ENCODE results near the gene HDAC8.
"Not testable (repeated sequence)": the region's sequence is repeated elsewhere in the genome, so short reads cannot be mapped to it uniquely, and the experiment has no call there.

HDAC8 gene

DNA sequence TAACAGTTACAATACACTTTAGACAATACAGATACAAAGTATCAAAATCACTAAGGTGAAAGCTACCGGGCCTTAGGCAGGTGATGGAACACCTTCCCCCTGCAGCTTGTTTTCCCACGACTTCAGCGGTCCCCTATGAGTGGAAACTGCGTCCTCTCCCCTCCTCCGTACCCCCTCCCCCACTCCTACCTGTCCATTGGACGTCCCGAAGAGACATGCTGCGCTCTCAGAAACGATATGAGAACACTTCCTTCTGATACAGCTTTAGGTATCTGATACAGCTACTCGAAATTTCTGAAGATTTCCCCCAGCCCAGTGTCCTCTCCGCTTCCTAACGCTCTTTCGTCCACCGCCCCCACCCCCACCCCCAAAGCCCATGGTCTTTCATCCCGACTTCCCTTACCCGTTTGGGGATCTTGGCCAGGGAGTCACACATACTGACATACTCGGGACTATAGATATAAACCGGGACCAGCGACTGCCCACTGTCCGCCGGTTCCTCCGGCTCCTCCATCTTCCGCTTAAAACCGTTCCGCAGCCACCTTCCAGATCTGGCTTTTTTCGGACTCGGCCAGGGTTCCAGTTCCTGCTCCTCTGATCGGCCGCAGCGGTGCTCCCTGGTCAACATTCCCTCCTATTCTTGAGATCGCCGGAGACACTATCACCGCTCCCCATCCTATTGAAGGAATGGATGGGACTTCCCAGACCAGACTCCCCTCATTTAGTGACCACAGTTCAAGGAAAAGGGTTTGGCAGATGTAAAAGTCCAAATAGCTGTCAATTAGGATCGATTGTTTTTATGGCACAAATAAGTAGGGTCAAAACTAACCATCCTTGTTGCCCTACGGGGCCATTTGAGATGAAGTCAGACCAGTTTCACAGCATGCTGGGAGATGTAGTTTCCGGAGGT is at the start of gene HDAC8:
Gene HDAC8, minus strand, starts transcription at position 596 of the 910 bp plus-strand sequence. Its CDS starts 82 bp downstream, at position 514.
- DNase-seq (ENCODE audit: low read depth): peak; percentile 32

DNA sequence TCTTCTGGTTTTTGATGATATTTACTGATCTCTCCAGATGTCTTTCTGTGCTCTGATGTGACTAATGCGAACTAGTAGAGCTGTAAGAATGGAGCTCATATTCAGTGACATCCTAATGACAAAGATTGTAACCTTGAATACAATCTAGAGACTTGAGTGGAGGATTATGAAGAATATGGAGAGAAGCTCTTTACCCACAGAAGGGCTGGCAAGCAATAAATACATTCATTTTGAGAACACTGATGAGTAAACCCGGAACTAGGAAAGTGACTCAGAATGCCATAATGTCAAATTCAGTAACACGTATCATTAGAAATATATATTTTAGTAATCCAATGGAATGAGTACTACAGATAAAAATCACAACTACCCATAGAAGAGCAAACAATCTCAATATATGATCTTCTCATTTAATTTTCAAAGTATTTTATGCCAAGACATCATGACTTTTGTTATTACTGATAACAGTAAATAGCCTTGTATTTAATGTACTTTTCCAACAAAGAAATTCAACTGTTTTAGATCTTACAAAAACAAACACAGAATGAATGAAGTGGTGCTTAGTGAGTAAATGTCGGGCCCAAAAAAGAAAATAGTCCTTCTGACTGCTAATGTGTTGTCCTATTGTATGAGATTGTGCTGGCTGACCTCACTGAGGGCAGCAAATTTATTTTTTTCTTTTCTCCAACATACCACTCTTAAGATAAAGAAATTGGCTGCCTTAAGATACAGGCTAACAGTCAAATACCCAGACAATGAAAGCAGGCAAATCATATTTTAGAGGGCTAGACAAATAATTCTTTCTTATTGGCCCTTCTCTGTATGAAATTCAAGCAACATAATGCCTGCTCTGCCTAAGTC is 49.2 kb upstream of the HDAC8 start:
- DNase-seq (ENCODE audit: low read depth): no peak

GRCh38 chrX:72621163-72621562 is 48.5 kb upstream of the HDAC8 start:
- no peak for DNase-seq (ENCODE audit: low read depth)

GRCh38 chrX:72620550-72621145 is 48.0 kb upstream of the HDAC8 start:
- DNase-seq (ENCODE audit: low read depth): peak; percentile 22

GRCh38 chrX:72609313-72609712 is 36.7 kb upstream of the HDAC8 start:
- DNase-seq (ENCODE audit: low read depth): no peak

GRCh38 chrX:72604705-72605104 is 32.1 kb upstream of the HDAC8 start:
- DNase-seq (ENCODE audit: low read depth): no peak

DNA sequence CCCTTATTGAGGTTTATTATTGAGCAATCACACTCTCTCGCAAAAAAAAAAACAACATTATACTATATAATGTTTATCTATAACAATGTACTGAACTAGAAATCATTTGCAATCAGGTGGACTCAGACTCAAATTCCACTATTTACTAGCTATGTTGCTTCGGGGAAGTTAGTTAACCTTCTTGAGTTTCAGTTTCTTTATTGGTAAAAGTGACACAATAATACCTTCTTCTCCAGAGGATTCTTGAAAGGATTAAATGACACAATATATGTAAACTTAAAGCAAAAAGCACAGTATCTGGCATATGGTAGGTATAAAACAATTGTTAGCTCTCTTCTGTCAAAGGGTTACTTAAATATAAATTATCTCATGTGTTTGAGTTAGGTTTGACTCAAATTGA is 31.5 kb upstream of the HDAC8 start:
- no peak for DNase-seq (ENCODE audit: low read depth)

DNA sequence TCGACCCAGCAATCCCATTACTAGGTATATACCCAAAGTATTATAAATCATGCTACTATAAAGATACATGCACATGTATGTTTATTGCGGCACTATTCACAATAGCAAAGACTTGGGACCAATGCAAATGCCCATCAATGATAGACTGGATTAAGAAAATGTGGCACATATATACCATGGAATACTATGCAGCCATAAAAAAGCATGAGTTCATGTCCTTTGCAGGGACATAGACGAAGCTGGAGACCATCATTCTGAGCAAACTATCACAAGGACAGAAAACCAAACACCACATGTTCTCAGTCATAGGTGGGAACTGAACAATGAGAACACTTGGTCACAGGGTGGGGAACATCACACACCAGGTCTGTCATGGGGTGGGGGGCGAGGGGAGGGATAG is 18.4 kb upstream of the HDAC8 start:
- DNase-seq (ENCODE audit: low read depth): not testable (repeated sequence)

DNA sequence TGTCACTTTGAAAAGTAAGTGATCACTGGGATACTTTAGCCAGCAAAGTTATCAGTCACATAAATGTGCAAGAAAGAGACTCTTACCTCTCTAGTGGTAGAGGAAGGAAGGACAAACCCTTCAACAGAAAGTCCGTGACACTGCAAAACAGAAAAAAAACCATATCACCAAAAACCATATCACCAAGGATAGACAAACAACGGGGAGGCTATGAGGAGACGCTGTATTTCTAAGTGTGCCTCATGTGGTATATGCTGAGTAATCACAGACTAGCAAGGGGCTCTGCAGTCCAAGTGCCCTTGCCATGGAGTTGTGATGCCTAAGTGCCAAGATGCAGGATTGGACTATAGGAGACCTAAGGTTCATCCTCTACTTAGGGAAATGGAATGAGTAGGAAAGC is 11.5 kb upstream of the HDAC8 start:
- no peak for DNase-seq (ENCODE audit: low read depth)

- no peak for DNase-seq (ENCODE audit: low read depth)
Measured at GRCh38 chrX:72576141-72576894, 3.7 kb upstream of the HDAC8 start.

GRCh38 chrX:72573158-72573511 is 492 bp upstream of the HDAC8 start:
- DNase-seq (ENCODE audit: low read depth): no peak

DNA sequence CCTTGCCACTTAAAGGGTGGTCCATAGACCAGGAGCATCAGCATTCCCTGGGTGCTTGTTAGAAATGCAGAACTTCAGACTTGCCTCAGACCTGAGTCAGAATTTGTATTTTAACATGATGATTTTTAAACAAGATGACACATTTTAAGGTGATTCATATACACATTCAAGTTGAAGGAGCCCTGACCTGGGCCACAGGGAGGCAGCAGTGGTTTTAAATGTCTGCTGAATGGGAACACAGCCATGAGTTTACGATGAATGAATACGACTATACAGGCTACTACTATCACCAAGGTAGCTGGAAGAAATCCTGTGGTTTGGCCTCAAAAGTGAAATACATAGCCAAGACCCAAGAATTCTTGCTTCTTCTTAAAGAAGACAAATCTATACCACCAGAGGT is 2.9 kb downstream of the HDAC8 start:
- DNase-seq (ENCODE audit: low read depth): peak; percentile 0

DNA sequence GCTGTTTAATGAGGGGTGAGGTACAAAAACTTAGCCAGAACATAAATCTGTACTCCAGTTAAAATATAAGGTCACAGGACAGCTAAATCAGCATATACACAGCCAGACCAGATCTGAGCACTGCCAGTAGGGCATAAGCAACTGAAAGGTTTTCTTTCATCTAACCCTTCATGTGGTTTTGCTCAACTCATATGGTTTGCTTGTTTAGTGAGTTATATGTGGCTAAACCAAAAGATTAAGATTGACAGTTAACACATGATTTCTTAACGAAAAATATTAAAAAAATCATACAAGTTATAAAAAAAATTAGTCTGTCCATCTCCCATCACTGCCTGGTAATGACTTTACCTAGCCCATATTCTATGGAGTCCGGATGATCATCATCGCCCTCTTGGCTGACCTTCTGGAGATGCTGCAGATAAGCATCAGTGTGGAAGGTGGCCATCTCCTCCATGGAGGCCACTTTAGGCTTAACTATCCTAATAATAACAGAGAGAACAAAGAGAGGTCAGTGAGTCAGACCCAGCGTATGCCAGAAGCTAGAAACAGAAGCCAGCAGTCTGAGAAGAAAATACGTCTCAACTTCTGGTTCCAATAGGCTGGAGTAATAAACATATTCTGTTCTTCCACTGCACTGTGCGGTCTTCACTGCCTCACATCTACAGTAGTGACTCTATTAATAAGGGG is 4.1 kb downstream of the HDAC8 start:
- no peak for DNase-seq (ENCODE audit: low read depth)

GRCh38 chrX:72566448-72566847 is 6.2 kb downstream of the HDAC8 start:
- no peak for DNase-seq (ENCODE audit: low read depth)

GRCh38 chrX:72559655-72560054 is 13.0 kb downstream of the HDAC8 start:
- not testable (repeated sequence) for DNase-seq (ENCODE audit: low read depth)

GRCh38 chrX:72554448-72555140 is 18.0 kb downstream of the HDAC8 start:
- no peak for DNase-seq (ENCODE audit: low read depth)

GRCh38 chrX:72552443-72552842 is 20.2 kb downstream of the HDAC8 start:
- DNase-seq (ENCODE audit: low read depth): not testable (repeated sequence)

GRCh38 chrX:72545990-72546389 is 26.7 kb downstream of the HDAC8 start:
- DNase-seq (ENCODE audit: low read depth): no peak

DNA sequence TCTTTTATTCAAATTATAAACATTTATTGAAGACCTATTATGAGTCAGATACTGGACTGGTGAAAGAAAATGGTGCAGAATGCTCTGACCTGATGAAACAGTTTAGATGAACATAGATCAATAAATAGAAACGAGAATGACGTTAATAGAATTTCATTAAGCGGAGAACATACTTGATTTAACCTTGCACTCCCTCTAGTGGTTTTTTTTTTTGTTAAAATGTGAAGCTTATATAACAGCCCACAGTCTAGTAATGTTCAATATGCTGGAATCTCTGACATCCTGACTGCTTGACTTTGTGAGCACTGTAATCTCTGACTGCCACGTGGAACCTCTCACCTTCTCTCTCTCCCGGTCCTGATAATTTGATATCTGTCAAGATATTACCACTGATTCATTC is 32.3 kb downstream of the HDAC8 start:
- DNase-seq (ENCODE audit: low read depth): no peak

GRCh38 chrX:72539822-72540221 is 32.8 kb downstream of the HDAC8 start:
- no peak for DNase-seq (ENCODE audit: low read depth)

GRCh38 chrX:72536542-72536941 is 36.1 kb downstream of the HDAC8 start:
- no peak for DNase-seq (ENCODE audit: low read depth)

Data from activated T-cell treated with anti-CD3 and anti-CD28 coated beads for 24 hours (primary cell).